H1 (cell line): ENCODE results near the gene SLC30A7. TPM values are rescaled to one million over a fixed set of nuclear protein-coding genes. Genes with fewer than 3 reads are reported as not detected.

Experiments used
- CTCF ChIA-PET: fragments of 300-600 bp; sonication (Branson Sonifier 250); formaldehyde crosslinking; loops from one replicate; lab custom pipeline; 2021; ENCODE audit not compliant: partially characterized antibody; lab: Charles Lee
- POLR2A ChIA-PET: fragments of 300-600 bp; sonication (Branson Sonifier 250); formaldehyde crosslinking; loops from one replicate; lab custom pipeline; 2021; ENCODE audit warnings: inconsistent platforms; ENCODE audit not compliant: partially characterized antibody; lab: Charles Lee
- DNase-seq, 2 experiments: peaks; one replicate each; pipeline versions ENCODE4 v3.0.0 to v3.0.0-alpha.2; 2010 to 2022; ENCODE audit warnings: low spot score in 2 of 2, low read depth in 1 of 2, mixed read lengths in 1 of 2
- FAIRE-seq: peaks from 2 replicates; lab custom pipeline; 2011; peaks lifted over from hg19 to GRCh38; lab: Jason Lieb, UNC
- H2AFZ ChIP-seq: 2 replicates; pipeline ENCODE4 v1.8.1; 2012; ENCODE audit warnings: low read length, inconsistent platforms
- H2AK5ac ChIP-seq: 2 replicates; pipeline ENCODE4 v1.6.1; 2013; ENCODE audit warnings: low read depth, low read length
- H2BK120ac ChIP-seq: replicated peaks from 2 replicates; pipeline ENCODE3; 2013; ENCODE audit warnings: low read depth, low read length, inconsistent platforms
- H2BK12ac ChIP-seq: 2 replicates; pipeline ENCODE4 v1.6.1; 2013; ENCODE audit warnings: low read depth, low read length
- H2BK15ac ChIP-seq: 2 replicates; pipeline ENCODE4 v1.6.1; 2013; ENCODE audit warnings: low read length
- H2BK20ac ChIP-seq: 2 replicates; pipeline ENCODE4 v1.6.1; 2013; ENCODE audit warnings: low read length
- H2BK5ac ChIP-seq: 2 replicates; pipeline ENCODE4 v1.6.1; 2013; ENCODE audit warnings: low read depth, low read length
- H3K14ac ChIP-seq: 2 replicates; pipeline ENCODE4 v1.6.1; 2013; ENCODE audit warnings: inconsistent platforms; ENCODE audit not compliant: insufficient read length
- H3K18ac ChIP-seq: 2 replicates; pipeline ENCODE4 v1.6.1; 2013; ENCODE audit warnings: low read length; ENCODE audit errors: extremely low read depth
- H3K23ac ChIP-seq: 2 replicates; pipeline ENCODE4 v1.6.1; 2013; ENCODE audit warnings: inconsistent platforms; ENCODE audit not compliant: insufficient read length
- H3K23me2 ChIP-seq: 2 replicates; pipeline ENCODE4 v1.6.1; 2013; ENCODE audit warnings: low read depth, low read length
- H3K27ac ChIP-seq: 2 replicates; pipeline ENCODE4 v1.6.1; 2011; ENCODE audit warnings: low read depth, low read length, inconsistent platforms
- H3K27me3 ChIP-seq, 4 experiments: replicated peaks in 1 of 4; 1 replicate in 1 of 4; 2 replicates in 3 of 4; pipeline versions ENCODE4 v1.6.1 to v1.8.1; 2011 to 2013; ENCODE audit warnings: low read length in 3 of 4, mild to moderate bottlenecking in 3 of 4, inconsistent platforms in 2 of 4, mixed read lengths in 2 of 4, moderate library complexity in 1 of 4; ENCODE audit not compliant: control insufficient read depth in 3 of 4, insufficient read depth in 3 of 4; ENCODE audit errors: extremely low read depth in 1 of 4
- H3K36me3 ChIP-seq, 4 experiments: 2 replicates each; pipeline versions ENCODE4 v1.6.1 to v1.8.1; 2011 to 2013; ENCODE audit warnings: mild to moderate bottlenecking in 4 of 4, low read length in 3 of 4, moderate library complexity in 2 of 4, control low read depth in 1 of 4, inconsistent platforms in 1 of 4; ENCODE audit not compliant: insufficient read depth in 4 of 4, control insufficient read depth in 2 of 4
- H3K4ac ChIP-seq: replicated peaks from 2 replicates; pipeline ENCODE3; 2013; ENCODE audit warnings: low read length, low read depth, mixed read lengths, inconsistent platforms; ENCODE audit not compliant: insufficient read length
- H3K4me1 ChIP-seq, 4 experiments: replicated peaks in 1 of 4; 1 replicate in 1 of 4; 2 replicates in 3 of 4; pipeline versions ENCODE4 v1.6.1 to v1.8.1; 2011 to 2013; ENCODE audit warnings: low read length in 3 of 4, inconsistent platforms in 2 of 4, mixed read lengths in 1 of 4; ENCODE audit not compliant: insufficient read depth in 4 of 4, control insufficient read depth in 3 of 4
- H3K4me2 ChIP-seq, 2 experiments: 2 replicates each; pipeline versions ENCODE4 v1.6.1 to v1.8.1; 2011 to 2013; ENCODE audit warnings: low read depth in 2 of 2, low read length in 2 of 2, control low read depth in 1 of 2, inconsistent platforms in 1 of 2, mild to moderate bottlenecking in 1 of 2; ENCODE audit not compliant: insufficient read depth in 1 of 2
- H3K4me3 ChIP-seq, 4 experiments: fragments of 200-600, 300-600 bp in 1 of 4; sonication (generic), shearing (Covaris generic), sonication (Bioruptor Twin) in 1 of 4; 2 replicates each; pipeline versions ENCODE4 v1.5.1 to v1.8.1; 2011 to 2016; ENCODE audit warnings: low read length in 4 of 4, low read depth in 3 of 4, control low read depth in 2 of 4, inconsistent platforms in 2 of 4, mild to moderate bottlenecking in 2 of 4, mixed read lengths in 1 of 4, moderate library complexity in 1 of 4; ENCODE audit not compliant: insufficient read depth in 2 of 4; ENCODE audit errors: extremely low read depth in 1 of 4
- H3K56ac ChIP-seq: replicated peaks from 2 replicates; pipeline ENCODE3; 2013; ENCODE audit warnings: low read depth, mild to moderate bottlenecking, mixed read lengths, low read length, inconsistent platforms; ENCODE audit not compliant: insufficient read length
- H3K79me1 ChIP-seq: 2 replicates; pipeline ENCODE4 v1.6.1; 2013; ENCODE audit warnings: low read depth, low read length, control low read depth
- H3K79me2 ChIP-seq, 2 experiments: 2 replicates each; pipeline versions ENCODE4 v1.6.1 to v1.8.1; 2012 to 2013; ENCODE audit warnings: low read length in 2 of 2, mild to moderate bottlenecking in 2 of 2, inconsistent platforms in 1 of 2; ENCODE audit not compliant: insufficient read depth in 2 of 2, control insufficient read depth in 1 of 2
- H3K9ac ChIP-seq, 4 experiments: replicated peaks in 1 of 4; 1 replicate in 1 of 4; 2 replicates in 3 of 4; pipeline versions ENCODE4 v1.6.1 to v1.8.1; 2011 to 2013; ENCODE audit warnings: low read depth in 3 of 4, low read length in 3 of 4, control low read depth in 2 of 4, mild to moderate bottlenecking in 2 of 4, moderate library complexity in 2 of 4, inconsistent platforms in 1 of 4; ENCODE audit errors: extremely low read depth in 1 of 4
- H3K9me3 ChIP-seq, 2 experiments: 2 replicates each; pipeline versions ENCODE4 v1.6.1 to v1.8.1; 2012 to 2013; ENCODE audit warnings: mild to moderate bottlenecking in 2 of 2, moderate library complexity in 2 of 2, control low read depth in 1 of 2, inconsistent platforms in 1 of 2, low read depth in 1 of 2, low read length in 1 of 2, mixed read lengths in 1 of 2; ENCODE audit not compliant: insufficient read depth in 2 of 2
- H4K20me1 ChIP-seq, 2 experiments: replicated peaks in 1 of 2; 2 replicates each; pipeline versions ENCODE3 to v1.8.1; 2011 to 2013; ENCODE audit warnings: inconsistent platforms in 2 of 2, low read length in 2 of 2, mild to moderate bottlenecking in 1 of 2; ENCODE audit not compliant: insufficient read depth in 2 of 2, control insufficient read depth in 1 of 2
- H4K5ac ChIP-seq: 2 replicates; pipeline ENCODE4 v1.6.1; 2013; ENCODE audit warnings: low read length, low read depth, mixed read lengths, inconsistent platforms; ENCODE audit not compliant: insufficient read length
- H4K8ac ChIP-seq: 2 replicates; pipeline ENCODE4 v1.8.0; 2013; ENCODE audit warnings: mild to moderate bottlenecking, moderate library complexity, low read length, inconsistent platforms; ENCODE audit not compliant: insufficient read depth; ENCODE audit errors: extremely low read depth
- H4K91ac ChIP-seq: replicated peaks from 2 replicates; pipeline ENCODE3; 2013; ENCODE audit warnings: low read length, mixed read lengths, inconsistent platforms; ENCODE audit not compliant: insufficient read length
- POU5F1 ChIP-seq: IDR thresholded peaks from 2 replicates; pipeline ENCODE4 v1.6.1; 2011; ENCODE audit warnings: low read depth, mild to moderate bottlenecking, low read length, moderate library complexity
- SP1 ChIP-seq: IDR thresholded peaks from 2 replicates; pipeline ENCODE4 v1.6.1; 2011; ENCODE audit warnings: low read depth, low read length
- TAF7 ChIP-seq: optimal IDR thresholded peaks from 2 replicates; pipeline ENCODE3; 2011; ENCODE audit warnings: low read depth, mild to moderate bottlenecking, inconsistent platforms, low read length, moderate library complexity, borderline replicate concordance
- WGBS, 2 experiments: shearing (Covaris generic) in 1 of 2; methylation state at CpG; one replicate each; pipeline versions ENCODE4 v1.1.6 to v1.1.7; 2013 to 2015; ENCODE audit warnings: low lambda C conversion rate in 2 of 2, mixed read lengths in 2 of 2, inconsistent platforms in 1 of 2, low coverage in 1 of 2, missing lambda C conversion rate in 1 of 2; ENCODE audit not compliant: insufficient replicate concordance in 2 of 2, insufficient coverage in 1 of 2, insufficient read length in 1 of 2; ENCODE audit errors: extremely low coverage in 1 of 2, missing lambda C conversion rate in 1 of 2; 5-methylcytosine and 5-hydroxymethylcytosine counted together
- polyA plus RNA-seq, 7 experiments: library from polyadenylated mRNA; depleted of rRNA in 3 of 7; stranded (reverse) in 5 of 7; unstranded in 2 of 7; fragments of >200 nt in 5 of 7; fragments of 200-250 nt in 2 of 7; gene quantifications; 1 replicate in 5 of 7; 2 replicates in 1 of 7; 4 replicates in 1 of 7; pipeline versions ENCODE4 v1.2.1 to v1.2.3, GENCODE V29; 2011 to 2013; ENCODE audit warnings: missing spikeins in 2 of 7, mixed read lengths in 2 of 7
- total RNA-seq: library from RNA; stranded (reverse); fragmentation: NEBNext Ultra II Directional; extraction: Animal tissue kit (Norgen Biotek cat#: 25700); gene quantifications from 2 replicates; pipeline ENCODE4 v1.2.1, GENCODE V29; 2021

The SLC30A7 gene
- total and polyA plus RNA-seq, 2 of the 8 experiments (the other 6 are each of a cell fraction or from before 2014, with no cell fraction given), result 5.5 to 22.1 TPM

DNA sequence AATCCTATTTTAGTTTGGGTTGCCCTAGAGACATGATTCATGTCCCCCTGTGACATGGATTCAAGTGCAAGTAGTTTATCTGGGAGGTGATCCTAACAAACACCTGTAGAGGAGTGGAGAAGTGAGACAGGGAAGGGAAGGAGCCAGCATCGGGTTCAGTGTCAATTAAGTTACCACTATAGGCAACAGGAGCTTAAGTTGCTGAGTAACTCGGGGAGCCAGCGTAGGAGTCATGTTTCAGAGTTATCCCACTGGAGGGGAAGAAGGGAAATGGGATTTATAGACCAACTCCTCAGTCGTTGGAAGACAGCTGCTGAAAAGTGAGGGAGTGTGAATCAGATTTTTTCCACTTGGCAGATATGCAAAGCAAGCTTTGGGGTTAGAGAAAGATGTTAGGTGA is 54.9 kb downstream of the SLC30A7 start:
- H2BK20ac ChIP-seq, result no peak overlapping the region
- peak overlapping the region; percentile 15; the same call in 1 of the 2 replicates for H3K27ac ChIP-seq
- no peak overlapping the region for H2AFZ ChIP-seq
- no peak overlapping the region for H4K8ac ChIP-seq
- no peak overlapping the region for H2BK12ac ChIP-seq
- no peak overlapping the region for H3K56ac ChIP-seq
- H2BK120ac ChIP-seq, result no peak overlapping the region
- 39% methylated on average over 4 of the region's 4 CpGs; no CpG with 5 or more reads in 1 of the 2 experiments for whole genome bisulfite sequencing, 2 experiments
- no peak overlapping the region for H3K18ac ChIP-seq
- peaks cover 0 to 2% of the 10 kb centered on the region in 2 experiments; a peak in 2 of 4 replicates for H3K79me2 ChIP-seq
- no peak for DNase-seq
- peak; percentile 62 for FAIRE-seq
- H3K4me1 ChIP-seq, result peaks cover 9 to 29% (median 19%) of the 10 kb centered on the region in 4 experiments
- H3K23ac ChIP-seq, result no peak overlapping the region
- H3K9me3 ChIP-seq, result no peaks in the 10 kb centered on the region
- H3K4me3 ChIP-seq, result no peak overlapping the region
- H2BK15ac ChIP-seq, result no peak overlapping the region
- H3K14ac ChIP-seq, result no peak overlapping the region
- H3K4ac ChIP-seq, result no peak overlapping the region
- H4K20me1 ChIP-seq, result no peaks in the 10 kb centered on the region
- H3K4me2 ChIP-seq, result peak overlapping the region in 1 of 2 experiments; percentile 29; a peak in 2 of 4 replicates
- H2BK5ac ChIP-seq, result peak overlapping the region; percentile 40; the same call in 1 of the 2 replicates
- no peaks in the 10 kb centered on the region for H3K27me3 ChIP-seq
- H3K23me2 ChIP-seq, result peaks cover 2% of the 10 kb centered on the region; the same call in 1 of the 2 replicates
- peaks cover 0 to 6% (median 1%) of the 10 kb centered on the region in 4 experiments; a peak in 3 of 8 replicates for H3K36me3 ChIP-seq
- POLR2A ChIA-PET, result interaction anchor here (0.6 to 1.2 kb wide), 6 partner anchors 9 to 147 kb away, joined by 3 to 4 read pairs (median 3); partner anchors contain the start of genes EXTL2 and SLC30A7
- H3K79me1 ChIP-seq, result no peaks in the 10 kb centered on the region
- no peak overlapping the region for H4K91ac ChIP-seq
- CTCF ChIA-PET, result interaction anchor here (0.8 kb wide), 1 partner anchor 401 kb away, joined by 3 read pairs; no protein-coding TSS in a partner anchor
- H2AK5ac ChIP-seq, result no peak overlapping the region
- H3K9ac ChIP-seq, result no peak overlapping the region
- H4K5ac ChIP-seq, result no peak overlapping the region
- TF ChIP-seq TAF7 (no peak), POU5F1 (no peak), SP1 (no peak)
